Pericardium fibroblast (primary cell): ENCODE data around the gene MYH7B. TPM values are rescaled to one million over a fixed set of nuclear protein-coding genes. Genes with fewer than 3 reads are reported as not detected.

Experiments used
- total RNA-seq: library from RNA; depleted of rRNA; stranded (reverse); fragments of >200 nt; gene quantifications from 2 replicates; pipeline ENCODE4 v1.2.3, GENCODE V29; 2015

Gene MYH7B
- 0.12 TPM in 1 of 2 replicates, not detected in the other for total RNA-seq

DNA sequence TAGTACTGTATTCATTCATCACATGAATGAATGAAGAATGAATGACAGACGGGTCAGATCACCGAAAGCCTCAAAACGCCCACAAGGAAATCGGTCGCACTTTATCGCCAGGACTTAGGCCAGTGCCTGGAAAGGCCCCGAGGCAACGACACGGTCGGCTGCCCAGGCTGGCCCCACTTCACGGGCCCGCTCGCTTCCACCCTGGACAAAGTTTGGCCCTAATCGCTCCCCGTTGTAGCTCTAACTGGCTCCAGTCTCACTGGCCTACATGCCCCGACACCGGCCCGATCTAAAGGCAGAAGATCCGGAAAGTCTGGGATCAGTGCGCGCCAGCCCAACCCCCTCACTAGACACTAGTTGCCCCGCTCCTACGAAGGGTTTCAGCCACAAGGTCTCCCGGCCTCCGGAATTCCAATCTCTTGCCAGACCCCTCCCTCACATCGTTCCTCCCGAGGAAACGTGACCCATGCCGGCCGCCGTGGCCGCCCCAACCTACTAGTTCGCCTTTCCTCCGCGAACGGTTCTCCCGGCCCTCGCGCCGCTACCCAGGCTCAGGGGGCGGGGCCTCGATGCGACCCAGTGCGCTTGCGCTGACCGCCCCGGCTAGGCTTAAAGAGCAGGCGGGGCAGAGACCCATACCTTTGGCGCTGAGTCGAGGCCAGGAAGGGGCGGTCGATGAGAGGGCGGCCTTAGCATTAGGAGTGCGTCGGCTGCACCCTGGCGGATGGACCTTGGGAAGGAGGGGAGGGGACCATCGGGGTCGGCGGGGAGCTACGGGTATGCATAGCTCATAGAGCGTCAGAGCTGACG, at the start of gene MYH7B, which contains the start of gene GSS:
Gene MYH7B, plus strand, starts transcription at position 638 of the 810 bp plus-strand sequence. CDS start 22,138 bp downstream, outside the sequence.
Gene GSS, minus strand, starts transcription at position 576 of the 810 bp plus-strand sequence. CDS start 3,954 bp downstream, outside the sequence.

Other genes with a start within 250 kb of the MYH7B start
- 13.0 and 27.6 TPM in 2 replicates for gene NCOA6, start 130.2 kb upstream of the MYH7B start, total RNA-seq
- 12.1 and 17.5 TPM in 2 replicates for gene GGT7, start 83.0 kb upstream of the MYH7B start, total RNA-seq
- gene ACSS2, start 79.3 kb upstream of the MYH7B start, total RNA-seq = 48.3 and 63.7 TPM in 2 replicates
- 36.3 and 41.3 TPM in 2 replicates for gene GSS, start 62 bp upstream of the MYH7B start, total RNA-seq
- gene TRPC4AP, start 136.9 kb downstream of the MYH7B start, total RNA-seq = 58.0 and 78.0 TPM in 2 replicates
- gene EDEM2, start 191.5 kb downstream of the MYH7B start, total RNA-seq = 14.6 and 21.7 TPM in 2 replicates
- gene PROCR, start 216.2 kb downstream of the MYH7B start, total RNA-seq = 25.7 and 70.1 TPM in 2 replicates